ENCODE results near the gene PGC.

PGC gene

GRCh38 chr6:41746107-41746506, 1.1 kb downstream of the PGC start:
- DNase-seq (ENCODE audit: low read depth in 2 of 2), result no peak

GRCh38 chr6:41744236-41744787, 2.9 kb downstream of the PGC start:
- no peak for DNase-seq (ENCODE audit: low read depth in 2 of 2)

GRCh38 chr6:41743406-41744235, 3.6 kb downstream of the PGC start:
- no peak for DNase-seq (ENCODE audit: low read depth in 2 of 2)

GRCh38 chr6:41741625-41742490, 5.3 kb downstream of the PGC start:
- no peak for DNase-seq (ENCODE audit: low read depth in 2 of 2)

- DNase-seq (ENCODE audit: low read depth in 2 of 2), result no peak
Observed at GRCh38 chr6:41740366-41741162, 6.6 kb downstream of the PGC start.

GRCh38 chr6:41739041-41739440, 8.2 kb downstream of the PGC start:
- DNase-seq (ENCODE audit: low read depth in 2 of 2), result no peak

GRCh38 chr6:41737591-41738130, 9.5 kb downstream of the PGC start:
- DNase-seq (ENCODE audit: low read depth in 2 of 2), result no peak

GRCh38 chr6:41736800-41737555, 10.2 kb downstream of the PGC start:
- DNase-seq (ENCODE audit: low read depth in 2 of 2), result no peak

- DNase-seq (ENCODE audit: low read depth in 2 of 2), result no peak
Observed at GRCh38 chr6:41736186-41736733, 10.9 kb downstream of the PGC start.

GRCh38 chr6:41735427-41736185, 11.6 kb downstream of the PGC start, which contains the start of gene TFEB:
Gene TFEB, minus strand, starts transcription at chr6:41735608. Its CDS starts 44,395 bp downstream, at chr6:41691213.
- peak; percentile 71 to 72 for DNase-seq (ENCODE audit: low read depth in 2 of 2)

GRCh38 chr6:41734666-41735426, 12.4 kb downstream of the PGC start:
- peak in 1 of 2 experiments; percentile 30 for DNase-seq (ENCODE audit: low read depth in 2 of 2)

GRCh38 chr6:41733707-41734665, 13.2 kb downstream of the PGC start:
- peak; percentile 31 to 33 for DNase-seq (ENCODE audit: low read depth in 2 of 2)

- DNase-seq (ENCODE audit: low read depth in 2 of 2), result no peak
Observed at GRCh38 chr6:41733360-41733706, 13.9 kb downstream of the PGC start.

GRCh38 chr6:41732591-41733359, 14.4 kb downstream of the PGC start:
- no peak for DNase-seq (ENCODE audit: low read depth in 2 of 2)

GRCh38 chr6:41732149-41732548, 15.0 kb downstream of the PGC start:
- DNase-seq (ENCODE audit: low read depth in 2 of 2), result no peak

GRCh38 chr6:41731561-41732086, 15.6 kb downstream of the PGC start:
- no peak for DNase-seq (ENCODE audit: low read depth in 2 of 2)
